Measurements from ENCODE around the gene TRIM51. TPM values are rescaled to one million over a fixed set of nuclear protein-coding genes. Genes with fewer than 3 reads are reported as not detected.

The TRIM51 gene
- total RNA-seq, 1 experiment from 2014 or later, result not detected

DNA sequence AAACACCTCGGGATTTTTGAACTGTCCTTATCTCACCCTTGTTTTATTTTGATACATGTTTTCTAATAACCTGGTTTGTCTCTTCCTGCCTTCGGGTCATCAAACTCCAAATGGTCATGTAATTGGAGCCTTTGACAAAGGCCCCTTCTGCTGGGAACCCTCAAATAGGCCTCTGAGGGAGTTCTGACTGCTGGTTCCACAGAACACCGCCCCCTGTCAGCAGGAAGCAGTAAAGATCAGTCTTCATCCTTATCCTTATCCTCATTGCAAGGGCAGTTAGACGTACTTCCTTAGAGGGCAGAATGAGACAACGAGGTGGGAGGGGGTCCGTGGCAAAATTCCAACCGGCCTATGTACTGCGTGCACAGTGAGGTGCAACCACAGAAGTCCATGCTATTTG is 12.1 kb downstream of the TRIM51 start:
- intact Hi-C loops (cut with micrococcal nuclease), result no loop called here
- H3K4me3 ChIP-seq (replicated peaks in 1 of 2; ENCODE audit: low read depth in 1 of 2, low read length in 2 of 2), result no peak overlapping the region
- no peaks in the 10 kb centered on the region for H3K36me3 ChIP-seq (ENCODE audit: control insufficient read depth in 1 of 2, insufficient read depth in 2 of 2, low read length in 2 of 2)
- peaks cover 4 to 11% of the 10 kb centered on the region in 2 experiments; a peak in 2 of 4 replicates for H3K9me3 ChIP-seq (ENCODE audit: control insufficient read depth in 1 of 2, insufficient read depth in 1 of 2, low read depth in 1 of 2, low read length in 2 of 2)
- POLR2A ChIA-PET, result no interaction called here
- H3K4me1 ChIP-seq (ENCODE audit: control insufficient read depth in 1 of 2, insufficient read depth in 2 of 2, low read length in 2 of 2), result no peaks in the 10 kb centered on the region
- no peaks in the 10 kb centered on the region for H4K20me1 ChIP-seq (ENCODE audit: insufficient read depth)
- H3K4me2 ChIP-seq (ENCODE audit: low read length), result no peak overlapping the region
- H3K79me2 ChIP-seq (ENCODE audit: insufficient read depth, low read length), result no peaks in the 10 kb centered on the region
- H3K9ac ChIP-seq (ENCODE audit: low read length), result no peak overlapping the region
- no TSS peak for BruUV-seq (replicated peaks)
- H3K9me2 ChIP-seq (ENCODE audit: insufficient read depth), result no peaks in the 10 kb centered on the region
- CTCF ChIA-PET, result no interaction called here
- no peak overlapping the region for H3K27ac ChIP-seq (ENCODE audit: low read depth, low read length)
- RAD21 ChIA-PET (ENCODE audit: low non-redundant PET in 1 of 2, low total read pairs in 2 of 2, uncharacterized antibody in 2 of 2, unreplicated experiment in 2 of 2), result no interaction called here
- H3K27me3 ChIP-seq (ENCODE audit: insufficient read depth, low read length), result no peaks in the 10 kb centered on the region
- no peak for DNase-seq (ENCODE audit: low read depth, low spot score)
- no peak for TF ChIP-seq CEBPB (IDR thresholded peaks at IDR 0.05; ENCODE audit: low read depth)
- TF ChIP-seq EZH2phosphoT487 (IDR thresholded peaks at IDR 0.05; ENCODE audit: borderline replicate concordance), result no peak
- no peak for TF ChIP-seq SIN3A (IDR thresholded peaks at IDR 0.05; ENCODE audit: low read depth)
- ATAC-seq, result no peak
- H2AFZ ChIP-seq (ENCODE audit: low read depth, low read length, poor library complexity, severe bottlenecking), result no peak overlapping the region

- RAD21 ChIA-PET (ENCODE audit: low non-redundant PET in 1 of 2, low total read pairs in 2 of 2, uncharacterized antibody in 2 of 2, unreplicated experiment in 2 of 2), result no interaction called here
- Histone ChIP-seq H2AFZ (ENCODE audit: low read depth, low read length, poor library complexity, severe bottlenecking) (no peak overlapping the region), H3K27ac (ENCODE audit: low read depth, low read length) (no peak overlapping the region), H3K9me3 (ENCODE audit: control insufficient read depth in 1 of 2, insufficient read depth in 1 of 2, low read depth in 1 of 2, low read length in 2 of 2) (peaks cover 0 to 19% of the 10 kb centered on the region in 2 experiments; a peak in 2 of 4 replicates), H3K4me3 (replicated peaks in 1 of 2; ENCODE audit: low read depth in 1 of 2, low read length in 2 of 2) (no peak overlapping the region), H3K79me2 (ENCODE audit: insufficient read depth, low read length) (no peaks in the 10 kb centered on the region), H3K36me3 (ENCODE audit: control insufficient read depth in 1 of 2, insufficient read depth in 2 of 2, low read length in 2 of 2) (no peaks in the 10 kb centered on the region), H3K9ac (ENCODE audit: low read length) (no peak overlapping the region), H3K4me2 (ENCODE audit: low read length) (no peak overlapping the region), H3K27me3 (ENCODE audit: insufficient read depth, low read length) (no peaks in the 10 kb centered on the region), H4K20me1 (ENCODE audit: insufficient read depth) (no peaks in the 10 kb centered on the region), H3K9me2 (ENCODE audit: insufficient read depth) (no peaks in the 10 kb centered on the region), H3K4me1 (ENCODE audit: control insufficient read depth in 1 of 2, insufficient read depth in 2 of 2, low read length in 2 of 2) (no peaks in the 10 kb centered on the region)
- CTCF ChIA-PET, result no interaction called here
- intact Hi-C loops (cut with micrococcal nuclease), result no loop called here
- no TSS peak for BruUV-seq (replicated peaks)
- DNase-seq (ENCODE audit: low read depth, low spot score) (no peak), ATAC-seq (no peak)
- TF ChIP-seq, protein P1, sequence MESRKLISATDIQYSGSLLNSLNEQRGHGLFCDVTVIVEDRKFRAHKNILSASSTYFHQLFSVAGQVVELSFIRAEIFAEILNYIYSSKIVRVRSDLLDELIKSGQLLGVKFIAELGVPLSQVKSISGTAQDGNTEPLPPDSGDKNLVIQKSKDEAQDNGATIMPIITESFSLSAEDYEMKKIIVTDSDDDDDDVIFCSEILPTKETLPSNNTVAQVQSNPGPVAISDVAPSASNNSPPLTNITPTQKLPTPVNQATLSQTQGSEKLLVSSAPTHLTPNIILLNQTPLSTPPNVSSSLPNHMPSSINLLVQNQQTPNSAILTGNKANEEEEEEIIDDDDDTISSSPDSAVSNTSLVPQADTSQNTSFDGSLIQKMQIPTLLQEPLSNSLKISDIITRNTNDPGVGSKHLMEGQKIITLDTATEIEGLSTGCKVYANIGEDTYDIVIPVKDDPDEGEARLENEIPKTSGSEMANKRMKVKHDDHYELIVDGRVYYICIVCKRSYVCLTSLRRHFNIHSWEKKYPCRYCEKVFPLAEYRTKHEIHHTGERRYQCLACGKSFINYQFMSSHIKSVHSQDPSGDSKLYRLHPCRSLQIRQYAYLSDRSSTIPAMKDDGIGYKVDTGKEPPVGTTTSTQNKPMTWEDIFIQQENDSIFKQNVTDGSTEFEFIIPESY (IDR thresholded peaks at IDR 0.05; ENCODE audit: extremely low read depth, insufficient replicate concordance, low read length), result no peak
- TF ChIP-seq SP1 (IDR thresholded peaks at IDR 0.05; ENCODE audit: low read depth) (no peak), JUND (IDR thresholded peaks at IDR 0.05) (no peak), FOSL1 (IDR thresholded peaks at IDR 0.05; ENCODE audit: low read depth) (no peak), ATF3 (IDR thresholded peaks at IDR 0.05) (no peak), POLR2AphosphoS5 (IDR thresholded peaks at IDR 0.05; ENCODE audit: low read depth, low read length) (no peak), EZH2 (IDR thresholded peaks at IDR 0.05) (no peak), CTCF (IDR thresholded peaks at IDR 0.05 in 2 of 3, conservative IDR thresholded peaks at IDR 0.05 in 1 of 3; ENCODE audit: borderline replicate concordance in 1 of 3, insufficient read depth in 1 of 3, low read depth in 2 of 3, low read length in 2 of 3) (no peak), CEBPB (IDR thresholded peaks at IDR 0.05; ENCODE audit: low read depth) (no peak), ELF1 (IDR thresholded peaks at IDR 0.05; ENCODE audit: borderline replicate concordance, low read depth) (no peak)
- POLR2A ChIA-PET, result no interaction called here
Measured at GRCh38 chr11:55902308-55902707, 19.2 kb downstream of the TRIM51 start.

Measured in HCT116 (cell line).